WTC11 (cell line): Measurements from ENCODE around the gene CPNE5. TPM values are rescaled to one million over a fixed set of nuclear protein-coding genes. Genes with fewer than 3 reads are reported as not detected.
A peak's percentile ranks its signal among the peaks of the same experiment; 100 is the strongest.

Source experiments
- ARID4B ChIP-seq: sonication (generic); formaldehyde crosslinking; IDR thresholded peaks from 2 replicates; pipeline ENCODE4 v1.8.0; 2023; ENCODE audit warnings: missing genetic modification reagents, mild to moderate bottlenecking, borderline replicate concordance
- ATF3 ChIP-seq: sonication (generic); formaldehyde crosslinking; conservative IDR thresholded peaks from 2 replicates; pipeline ENCODE4 v1.8.1; 2022; ENCODE audit warnings: mild to moderate bottlenecking, missing genetic modification reagents
- CDX4 ChIP-seq: fragments of 250-450 bp; sonication (Bioruptor Pico); IDR thresholded peaks from 2 replicates; pipeline ENCODE4 v1.9.0; 2021; ENCODE audit warnings: moderate library complexity, mild to moderate bottlenecking, inconsistent platforms, borderline replicate concordance
- CREB1 ChIP-seq: sonication (generic); formaldehyde crosslinking; IDR thresholded peaks from 2 replicates; pipeline ENCODE4 v1.8.0; 2023; ENCODE audit warnings: mild to moderate bottlenecking, missing genetic modification reagents
- ELF4 ChIP-seq: sonication (generic); formaldehyde crosslinking; IDR thresholded peaks from 2 replicates; pipeline ENCODE4 v1.8.1; 2022; ENCODE audit warnings: low read depth, mild to moderate bottlenecking, moderate library complexity, missing genetic modification reagents
- ETV6 ChIP-seq: sonication (generic); formaldehyde crosslinking; IDR thresholded peaks from 2 replicates; pipeline ENCODE4 v1.8.1; 2022; ENCODE audit warnings: mild to moderate bottlenecking, missing genetic modification reagents
- HMGXB4 ChIP-seq: sonication (generic); formaldehyde crosslinking; IDR thresholded peaks from 2 replicates; pipeline ENCODE4 v1.8.1; 2023; ENCODE audit warnings: mild to moderate bottlenecking, moderate library complexity, missing genetic modification reagents
- NFE2L1 ChIP-seq: sonication (generic); formaldehyde crosslinking; IDR thresholded peaks from 2 replicates; pipeline ENCODE4 v1.8.1; 2023; ENCODE audit warnings: missing genetic modification reagents
- OVOL2 ChIP-seq: fragments of 250-450 bp; sonication (Bioruptor Pico); IDR thresholded peaks from 2 replicates; pipeline ENCODE4 v1.9.0; 2021; ENCODE audit warnings: mild to moderate bottlenecking, borderline replicate concordance
- RELA ChIP-seq: sonication (generic); formaldehyde crosslinking; IDR thresholded peaks from 2 replicates; pipeline ENCODE4 v1.8.1; 2022; ENCODE audit warnings: missing genetic modification reagents, mild to moderate bottlenecking, borderline replicate concordance
- ZNF512 ChIP-seq: sonication (generic); formaldehyde crosslinking; IDR thresholded peaks from 2 replicates; pipeline ENCODE4 v1.8.1; 2022; ENCODE audit warnings: missing genetic modification reagents, borderline replicate concordance
- ZNF671 ChIP-seq: fragments of 250-450 bp; sonication (Bioruptor Pico); IDR thresholded peaks from 2 replicates; pipeline ENCODE4 v1.8.0; 2021; ENCODE audit warnings: mild to moderate bottlenecking
- total RNA-seq: library from RNA; stranded (reverse); gene quantifications from 3 replicates; pipeline ENCODE4 v1.2.3, GENCODE V29; 2021
- TF ChIP-seq, protein P1 (sequence below): sonication (generic); formaldehyde crosslinking; IDR thresholded peaks from 2 replicates; pipeline ENCODE4 v1.8.1; 2023; ENCODE audit warnings: mild to moderate bottlenecking, missing genetic modification reagents, borderline replicate concordance

The CPNE5 gene
- total RNA-seq, 1 experiment from 2014 or later: 0.44 TPM

- TF ChIP-seq HMGXB4 (CRISPR knock-in tag) (peak; percentile 78; the same call in 1 of the 2 replicates), ELF4 (CRISPR knock-in tag) (no peak), NFE2L1 (CRISPR knock-in tag) (no peak), ZNF512 (CRISPR knock-in tag) (no peak), ATF3 (CRISPR knock-in tag) (no peak), CREB1 (CRISPR knock-in tag) (no peak), ZNF671 (CRISPR knock-in tag) (no peak), OVOL2 (CRISPR knock-in tag) (no peak), CDX4 (CRISPR knock-in tag) (no peak), ARID4B (CRISPR knock-in tag) (no peak; the same call in 1 of the 2 replicates), RELA (CRISPR knock-in tag) (no peak), ETV6 (CRISPR knock-in tag) (peak; percentile 99)
- TF ChIP-seq, protein P1, sequence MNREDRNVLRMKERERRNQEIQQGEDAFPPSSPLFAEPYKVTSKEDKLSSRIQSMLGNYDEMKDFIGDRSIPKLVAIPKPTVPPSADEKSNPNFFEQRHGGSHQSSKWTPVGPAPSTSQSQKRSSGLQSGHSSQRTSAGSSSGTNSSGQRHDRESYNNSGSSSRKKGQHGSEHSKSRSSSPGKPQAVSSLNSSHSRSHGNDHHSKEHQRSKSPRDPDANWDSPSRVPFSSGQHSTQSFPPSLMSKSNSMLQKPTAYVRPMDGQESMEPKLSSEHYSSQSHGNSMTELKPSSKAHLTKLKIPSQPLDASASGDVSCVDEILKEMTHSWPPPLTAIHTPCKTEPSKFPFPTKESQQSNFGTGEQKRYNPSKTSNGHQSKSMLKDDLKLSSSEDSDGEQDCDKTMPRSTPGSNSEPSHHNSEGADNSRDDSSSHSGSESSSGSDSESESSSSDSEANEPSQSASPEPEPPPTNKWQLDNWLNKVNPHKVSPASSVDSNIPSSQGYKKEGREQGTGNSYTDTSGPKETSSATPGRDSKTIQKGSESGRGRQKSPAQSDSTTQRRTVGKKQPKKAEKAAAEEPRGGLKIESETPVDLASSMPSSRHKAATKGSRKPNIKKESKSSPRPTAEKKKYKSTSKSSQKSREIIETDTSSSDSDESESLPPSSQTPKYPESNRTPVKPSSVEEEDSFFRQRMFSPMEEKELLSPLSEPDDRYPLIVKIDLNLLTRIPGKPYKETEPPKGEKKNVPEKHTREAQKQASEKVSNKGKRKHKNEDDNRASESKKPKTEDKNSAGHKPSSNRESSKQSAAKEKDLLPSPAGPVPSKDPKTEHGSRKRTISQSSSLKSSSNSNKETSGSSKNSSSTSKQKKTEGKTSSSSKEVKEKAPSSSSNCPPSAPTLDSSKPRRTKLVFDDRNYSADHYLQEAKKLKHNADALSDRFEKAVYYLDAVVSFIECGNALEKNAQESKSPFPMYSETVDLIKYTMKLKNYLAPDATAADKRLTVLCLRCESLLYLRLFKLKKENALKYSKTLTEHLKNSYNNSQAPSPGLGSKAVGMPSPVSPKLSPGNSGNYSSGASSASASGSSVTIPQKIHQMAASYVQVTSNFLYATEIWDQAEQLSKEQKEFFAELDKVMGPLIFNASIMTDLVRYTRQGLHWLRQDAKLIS (CRISPR knock-in tag): no peak
These were observed 46.5 kb upstream of the CPNE5 start, which contains the start of gene C6orf89 (continued) for GRCh38 chr6:36885461-36886401.
